Activated CD4-positive, alpha-beta T cell treated with anti-CD3 and anti-CD28 coated beads, Interleukin-2, amount 50 U/mL, for 1 hour (primary cell): ENCODE data around the gene EDIL3.

Source experiments
- DNase-seq: peaks from one replicate; pipeline ENCODE4 v3.0.0-alpha.2; 2020

Gene EDIL3

DNA sequence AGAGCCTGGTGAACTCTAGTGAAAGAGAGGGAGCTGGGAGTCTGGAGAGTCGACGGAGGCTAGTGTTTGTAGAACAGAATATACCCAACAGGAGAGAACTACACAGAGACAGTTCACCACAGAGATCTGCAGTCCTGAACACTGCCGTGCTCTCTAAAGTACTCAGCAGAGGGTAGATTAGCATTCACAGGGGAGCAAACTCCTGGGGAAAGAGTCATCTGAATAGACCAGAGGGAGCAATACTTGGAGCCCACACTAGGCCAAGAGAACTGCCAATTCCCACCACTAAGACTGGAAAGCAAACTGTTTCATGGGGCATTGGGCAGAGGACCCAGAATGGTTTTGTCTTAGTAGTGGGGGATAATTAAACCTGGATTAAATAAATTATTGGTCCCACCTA is 235.6 kb downstream of the EDIL3 start:
- DNase-seq: no peak

DNA sequence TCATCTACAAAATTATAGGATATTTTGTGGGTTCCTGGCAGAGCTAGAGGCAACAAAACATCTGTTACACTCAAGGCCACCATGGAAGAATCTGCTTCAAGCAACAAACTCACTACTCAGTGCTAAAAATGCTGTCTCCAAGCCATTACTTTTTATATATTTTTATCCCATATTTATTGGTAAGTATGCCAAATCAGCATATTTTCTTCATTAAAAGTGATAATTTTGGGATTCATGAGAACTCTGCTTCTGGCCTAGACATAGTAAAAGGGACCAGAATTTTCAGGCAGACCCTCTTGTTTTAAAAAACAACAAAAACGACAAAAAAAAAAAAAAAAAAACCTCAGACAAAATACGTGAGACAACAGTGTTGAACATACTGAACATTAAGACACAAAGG is 236.0 kb downstream of the EDIL3 start:
- no peak for DNase-seq

DNA sequence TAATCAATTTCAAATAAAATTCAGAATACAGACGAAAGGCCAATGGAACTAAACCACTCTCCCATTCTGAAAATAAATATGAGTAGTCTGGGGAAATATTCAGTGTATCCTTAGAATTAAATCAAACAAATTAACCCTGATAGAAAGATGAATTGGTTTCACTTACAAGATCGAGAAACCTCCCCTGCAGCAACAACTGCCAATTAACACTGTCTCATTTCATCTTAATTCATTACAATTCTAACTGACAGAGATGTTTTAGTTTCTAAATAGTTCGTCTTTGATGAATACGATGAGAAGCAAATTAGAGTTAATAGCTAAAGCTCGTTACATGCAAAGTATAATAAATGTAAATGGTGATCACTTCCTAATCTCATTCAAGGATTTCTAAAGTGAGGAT is 247.1 kb downstream of the EDIL3 start:
- no peak for DNase-seq

DNA sequence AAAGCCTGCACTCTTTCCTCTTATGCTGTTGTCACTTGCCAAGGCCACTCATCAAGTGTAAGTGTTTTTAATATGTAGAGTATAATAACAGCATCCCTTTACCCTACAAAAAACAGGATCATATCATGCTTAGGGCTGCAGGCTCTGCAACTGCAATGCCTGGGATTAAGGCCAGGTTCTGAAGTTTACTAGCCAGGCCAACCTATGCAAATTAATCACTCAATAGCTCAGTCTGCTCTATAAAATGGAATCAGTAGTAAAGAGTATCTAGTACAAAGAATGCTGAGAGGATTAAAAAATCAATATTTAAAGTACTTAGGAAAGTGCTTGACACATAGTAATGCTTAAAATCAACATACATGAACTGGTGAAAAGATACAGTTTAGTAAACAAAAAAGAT is 253.3 kb downstream of the EDIL3 start:
- no peak for DNase-seq

DNA sequence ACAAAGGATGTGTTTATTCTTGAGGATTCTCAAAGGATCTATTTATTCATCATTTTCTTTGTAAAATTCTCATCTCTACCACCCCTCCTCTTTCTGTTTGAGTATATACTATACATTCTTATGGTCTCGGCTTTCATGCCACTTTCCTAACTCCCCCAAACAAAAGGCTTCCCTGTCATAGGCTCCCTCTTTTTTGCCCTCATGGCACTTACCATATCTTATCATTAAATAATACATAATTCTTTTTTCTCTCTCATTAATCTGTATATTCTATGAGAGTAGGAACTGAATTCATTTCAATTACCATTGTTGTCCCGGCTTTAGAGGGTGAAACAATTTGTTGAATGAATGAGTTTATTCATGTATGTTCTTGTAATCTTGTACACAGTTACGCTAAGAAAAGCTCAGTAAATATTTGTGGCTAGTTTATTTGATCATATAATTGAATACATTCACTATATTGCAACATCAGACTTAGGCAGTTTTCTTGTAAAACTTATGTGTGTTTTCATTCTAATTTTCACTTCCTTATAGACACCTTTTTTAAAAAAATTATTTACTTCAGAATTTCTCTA is 254.6 kb downstream of the EDIL3 start:
- DNase-seq: no peak

DNA sequence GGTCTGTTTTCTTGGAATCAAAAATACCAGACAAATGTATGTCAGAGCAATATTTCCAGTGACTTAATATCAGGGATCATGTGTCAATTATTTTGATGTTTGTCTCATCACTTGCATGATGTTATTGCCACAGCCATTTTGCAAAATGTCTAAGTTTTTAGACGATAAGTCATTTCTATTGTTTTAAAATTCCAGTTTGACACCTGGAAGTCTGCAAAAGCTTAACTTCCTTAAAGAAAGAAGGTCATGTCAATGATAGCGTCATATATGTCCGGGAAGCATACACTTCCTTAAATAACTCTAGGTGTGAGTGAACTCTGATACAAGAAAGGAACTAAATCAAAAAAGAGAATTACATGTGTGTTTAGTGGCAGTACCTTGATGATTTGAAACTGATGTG is 259.5 kb downstream of the EDIL3 start:
- no peak for DNase-seq

DNA sequence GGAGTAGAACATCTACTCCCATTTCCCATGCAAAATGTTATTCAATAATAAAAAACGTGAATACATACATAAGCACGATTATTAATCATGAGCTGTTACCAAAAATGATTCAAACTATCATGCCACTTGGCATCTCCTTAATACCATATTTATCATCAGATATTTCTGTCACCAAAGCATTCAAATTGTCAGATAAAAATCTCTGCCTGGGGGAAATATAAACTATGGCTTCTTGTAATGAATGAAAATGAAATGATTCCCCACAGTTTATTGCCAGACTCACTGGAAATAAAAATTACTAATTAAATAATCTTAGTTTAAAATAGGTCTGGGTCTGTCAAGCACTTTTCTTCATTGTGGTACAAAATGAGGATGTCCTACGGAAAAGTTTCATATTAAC is 265.4 kb downstream of the EDIL3 start:
- no peak for DNase-seq

DNA sequence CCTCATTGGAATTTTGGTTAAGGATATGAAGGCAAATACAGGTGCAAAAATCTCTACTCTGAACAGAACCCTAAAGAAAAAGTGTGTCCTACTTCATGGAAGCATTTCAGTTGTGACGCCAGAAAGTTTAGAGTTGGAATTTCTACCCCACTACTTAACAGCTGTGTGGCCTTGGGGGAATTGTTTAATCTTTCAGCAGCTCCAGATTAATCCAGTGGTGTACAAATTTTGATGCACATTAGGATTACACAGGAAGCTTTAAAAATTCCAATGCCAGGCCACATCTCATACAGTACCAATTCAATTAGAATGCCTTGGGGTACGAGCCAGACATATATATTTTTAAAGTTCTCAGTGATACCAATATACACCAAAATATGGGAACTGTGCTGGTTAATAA is 266.1 kb downstream of the EDIL3 start:
- DNase-seq: no peak

DNA sequence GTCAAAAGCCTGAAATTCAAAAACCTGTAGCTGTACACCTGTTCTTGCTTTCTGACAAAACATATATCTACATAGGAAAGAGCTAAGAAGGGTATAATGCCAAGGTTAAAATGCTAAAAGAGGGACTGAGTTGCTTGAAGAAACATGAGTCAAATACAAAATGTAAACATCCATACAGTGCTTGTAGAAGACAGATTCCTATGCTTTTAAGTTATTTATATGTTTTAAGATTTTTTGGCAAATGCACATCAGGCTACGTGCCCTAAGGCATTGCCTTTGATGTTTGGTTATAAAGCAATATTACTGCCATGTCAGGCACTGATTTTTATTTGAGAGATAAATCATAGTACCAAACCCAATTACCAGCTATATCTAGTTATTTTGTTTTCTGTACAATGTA is 269.0 kb downstream of the EDIL3 start:
- no peak for DNase-seq

DNA sequence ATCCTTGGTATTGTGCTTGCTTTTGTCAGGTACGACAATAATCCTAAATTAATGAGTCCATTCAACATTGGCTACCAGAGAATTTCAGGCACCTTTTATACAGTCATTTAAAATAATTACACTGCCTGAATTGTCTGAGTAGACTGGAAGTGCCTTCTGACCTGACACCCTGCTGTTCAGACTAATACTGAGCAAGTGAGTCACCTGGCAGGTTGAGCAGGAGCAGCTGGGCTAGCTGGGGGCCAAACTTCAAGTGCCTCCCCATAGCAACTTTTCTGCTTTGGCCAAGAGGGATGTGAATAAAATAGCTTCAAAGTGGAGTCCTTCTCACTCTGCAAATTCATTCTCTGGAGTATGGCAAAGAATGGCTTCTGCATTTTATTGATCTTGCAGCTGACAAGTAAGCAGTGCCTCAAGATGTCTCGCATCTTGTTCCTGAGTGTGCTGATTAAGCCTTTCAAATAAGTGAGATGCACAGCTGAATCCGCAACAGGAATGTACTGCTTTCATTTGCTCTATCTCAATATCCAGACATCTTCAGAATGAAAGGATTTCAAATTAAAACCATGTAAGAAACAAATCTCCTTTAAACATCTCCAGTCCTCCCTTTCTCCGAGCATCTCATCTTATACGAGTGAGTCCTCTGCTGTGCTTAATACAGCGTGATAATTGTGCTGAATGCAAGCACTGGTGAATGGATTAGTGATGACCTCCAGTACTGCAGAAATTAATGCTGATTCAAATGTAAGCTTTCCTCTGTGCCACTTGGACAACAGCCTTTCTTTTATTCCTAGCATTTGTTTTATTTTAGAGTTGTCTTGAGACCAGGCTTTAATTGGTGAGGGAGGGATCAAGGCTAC is 271.2 kb downstream of the EDIL3 start:
- DNase-seq: no peak

DNA sequence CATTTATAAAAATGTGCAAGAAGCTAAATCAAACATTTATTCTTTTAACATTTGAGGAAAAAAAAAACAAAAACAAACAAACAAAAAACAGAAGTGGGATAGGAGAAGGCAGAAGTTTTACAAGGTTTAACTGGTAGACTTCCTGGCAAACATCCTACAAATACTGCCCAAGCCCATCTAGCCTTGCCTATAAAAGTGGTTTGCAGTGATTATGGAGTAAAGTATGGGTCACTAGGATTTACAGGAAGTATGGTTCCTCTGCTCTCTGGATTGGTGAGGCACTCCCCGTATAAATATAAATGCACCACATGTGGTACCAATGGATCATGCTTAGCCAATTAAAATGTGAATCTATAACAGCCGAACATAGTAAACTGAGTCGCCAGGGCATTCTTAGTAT is 291.9 kb downstream of the EDIL3 start:
- DNase-seq: no peak

DNA sequence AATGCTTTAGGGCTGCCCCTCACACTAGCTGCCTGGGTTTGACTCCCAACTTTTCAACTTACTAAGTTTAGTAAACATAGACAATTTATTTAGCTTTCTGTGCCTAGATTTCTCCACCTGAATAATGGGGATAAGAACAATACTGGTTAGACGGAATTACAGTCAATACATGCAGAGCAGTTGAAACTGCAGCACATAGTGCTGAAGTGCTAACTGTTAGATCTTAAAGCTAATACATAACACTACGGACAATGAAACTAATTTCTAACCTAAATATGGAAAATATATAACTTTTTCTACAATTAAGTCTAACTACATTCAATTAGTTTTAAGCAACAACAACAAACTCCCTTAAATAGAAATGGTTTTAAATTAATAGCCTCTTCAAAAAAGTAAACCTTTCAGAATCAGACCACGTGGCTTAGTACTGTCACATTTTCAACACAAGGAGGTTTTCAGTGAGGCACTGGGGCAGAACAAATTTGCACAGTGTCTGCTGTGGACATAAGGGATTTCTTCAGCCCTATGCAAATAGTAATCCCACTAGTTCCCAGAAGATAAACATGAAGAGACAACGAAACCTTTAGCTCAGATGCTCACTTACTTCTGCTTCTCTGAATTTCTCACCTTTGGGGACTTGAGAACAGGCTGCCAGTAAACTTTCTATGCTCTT is 293.4 kb downstream of the EDIL3 start:
- no peak for DNase-seq

DNA sequence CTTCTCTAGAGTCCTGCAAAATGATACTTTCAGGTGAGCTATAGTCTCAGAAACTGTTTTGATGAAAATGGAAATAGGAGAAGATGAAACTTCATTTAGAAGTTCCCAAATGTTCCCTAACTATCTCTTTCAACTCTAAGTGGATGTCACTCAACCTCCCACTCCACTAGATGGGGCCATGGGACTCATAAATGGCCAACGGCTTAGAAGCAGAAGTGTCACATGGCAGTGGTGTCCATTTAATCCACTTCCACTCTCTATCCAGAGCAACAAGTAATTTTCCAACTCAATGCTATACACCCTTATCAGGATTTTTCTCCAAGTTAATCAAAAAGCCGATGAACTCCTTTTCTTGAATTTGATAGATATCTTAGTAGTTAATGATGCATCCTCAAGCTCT is 295.7 kb downstream of the EDIL3 start:
- no peak for DNase-seq

DNA sequence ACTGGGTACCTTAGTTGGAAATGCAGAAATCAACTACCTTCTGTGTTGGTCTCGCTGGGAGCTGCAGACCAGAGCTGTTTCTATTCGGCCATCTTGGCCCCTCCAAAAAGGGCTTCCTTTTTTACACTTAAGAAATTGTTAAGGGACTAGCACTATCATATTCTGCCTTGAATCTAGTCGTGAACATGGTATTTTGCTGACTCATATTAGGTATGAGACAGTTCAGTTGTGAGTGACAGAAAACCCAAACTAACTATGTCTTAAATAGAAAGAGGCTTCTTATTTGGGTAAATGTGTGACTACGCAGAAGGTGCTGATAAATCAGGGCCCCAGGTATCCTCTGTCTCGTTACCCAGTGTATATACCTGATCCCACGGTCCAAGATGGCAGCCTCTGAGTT is 298.2 kb downstream of the EDIL3 start:
- no peak for DNase-seq

DNA sequence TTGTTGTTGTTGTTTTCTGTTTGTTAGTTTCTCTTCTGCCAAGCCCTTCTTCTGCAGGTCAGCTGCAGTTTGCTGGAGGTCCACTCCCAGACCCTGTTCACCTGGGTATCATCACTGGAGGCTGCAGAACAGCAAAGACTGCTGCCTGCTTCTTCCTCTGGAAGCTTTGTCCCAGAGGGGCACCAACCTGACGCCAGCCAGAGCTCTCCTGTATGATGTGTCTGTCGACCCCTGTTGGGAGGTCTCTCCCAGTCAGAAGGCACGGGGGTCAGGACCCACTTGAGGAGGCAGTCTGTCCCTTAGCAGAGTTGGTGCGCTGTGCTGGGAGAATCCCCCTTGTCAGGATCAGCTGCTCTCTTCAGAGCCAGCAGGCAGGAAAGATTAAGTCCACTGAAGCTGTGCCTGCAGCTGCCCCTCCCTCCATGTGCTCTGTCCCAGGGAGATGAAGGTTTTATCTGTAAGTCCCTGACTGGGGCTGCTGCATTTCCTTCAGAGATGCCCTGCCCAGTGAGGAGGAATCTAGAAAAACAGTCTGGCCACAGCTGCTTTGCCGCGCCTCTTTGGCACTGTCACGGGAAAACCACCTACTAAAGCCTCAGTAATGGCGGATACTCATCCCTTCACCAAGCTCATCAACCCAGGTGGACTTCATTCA is 299.2 kb downstream of the EDIL3 start:
- no peak for DNase-seq

DNA sequence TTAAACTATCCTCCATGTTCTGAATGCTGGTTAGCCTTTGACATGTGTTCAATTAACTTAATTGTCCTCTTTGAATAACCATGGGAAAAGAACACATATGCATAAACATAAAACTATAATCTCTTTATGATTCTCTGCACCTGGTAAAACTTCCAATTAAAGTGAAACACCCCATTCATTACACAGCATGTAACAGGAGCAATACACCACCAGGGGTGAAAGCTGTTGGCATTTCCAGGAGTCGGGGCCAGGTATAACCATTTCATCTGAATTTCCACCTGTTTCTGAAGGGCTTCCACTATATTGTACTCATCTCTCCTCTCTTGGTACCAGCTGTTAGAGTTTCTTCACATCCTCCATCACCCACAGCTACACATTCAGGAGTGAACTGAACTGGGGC is 303.8 kb downstream of the EDIL3 start:
- DNase-seq: no peak

DNA sequence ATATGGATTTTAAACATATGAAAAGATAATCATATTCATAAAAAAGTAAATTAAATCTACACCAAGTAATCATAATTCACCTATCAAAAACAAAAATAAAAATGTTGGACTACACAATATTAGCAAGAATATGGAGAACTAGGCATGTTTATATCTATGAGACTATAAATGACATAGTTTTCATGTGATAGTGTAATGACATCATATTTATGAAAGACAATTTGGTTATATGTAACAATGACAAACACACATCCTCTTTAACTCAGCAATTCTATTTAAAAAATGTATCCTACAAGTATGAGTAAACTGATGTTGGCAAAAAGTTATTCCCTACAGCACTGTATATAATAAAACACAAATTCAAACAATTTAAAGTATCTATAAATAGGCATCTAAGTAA is 312.3 kb downstream of the EDIL3 start:
- no peak for DNase-seq

DNA sequence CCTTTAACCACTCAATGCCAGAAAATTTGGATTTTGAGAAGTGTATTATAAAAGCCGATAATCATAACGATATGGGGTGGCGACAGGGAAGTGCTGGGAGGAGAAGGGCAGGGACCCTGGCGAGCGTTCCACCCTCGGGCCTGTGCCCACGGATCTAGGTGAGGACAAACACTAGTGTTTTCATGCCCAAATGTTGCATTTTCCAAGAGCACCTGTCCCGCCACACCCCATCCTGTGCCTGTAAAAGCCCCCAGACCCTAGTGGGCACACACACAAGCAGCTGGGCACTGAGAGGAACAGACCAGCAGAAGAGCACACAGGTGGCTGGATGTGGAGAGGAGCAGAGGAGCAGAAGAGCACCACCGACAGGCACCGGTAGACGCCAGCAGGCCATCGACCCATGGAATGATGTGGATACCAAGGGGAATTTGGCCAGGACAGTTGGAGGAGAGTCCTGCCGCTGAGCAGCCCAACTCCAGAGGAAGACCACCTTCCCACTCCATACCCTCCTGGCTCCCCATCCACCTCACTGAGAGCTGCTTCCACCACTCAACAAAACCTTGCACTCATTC is 315.0 kb downstream of the EDIL3 start:
- no peak for DNase-seq

DNA sequence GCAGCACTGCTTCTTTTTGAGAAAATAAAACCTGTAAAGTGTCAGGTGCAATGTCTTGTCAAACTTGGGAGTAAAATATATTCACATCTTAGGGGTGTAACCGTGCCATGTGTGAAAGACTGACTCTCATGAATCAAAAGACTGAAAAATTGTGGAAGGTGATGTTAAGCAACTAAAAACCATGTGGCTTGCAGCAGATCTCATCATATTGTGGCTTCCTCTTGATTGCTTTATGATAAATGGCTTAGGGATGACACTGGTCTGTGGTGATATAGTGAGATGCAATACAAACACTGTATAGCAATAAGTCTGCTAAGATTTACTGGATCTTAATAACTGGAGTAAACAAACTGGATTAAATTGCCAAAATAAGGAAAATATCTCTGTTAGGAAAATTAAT is 321.6 kb downstream of the EDIL3 start:
- no peak for DNase-seq

DNA sequence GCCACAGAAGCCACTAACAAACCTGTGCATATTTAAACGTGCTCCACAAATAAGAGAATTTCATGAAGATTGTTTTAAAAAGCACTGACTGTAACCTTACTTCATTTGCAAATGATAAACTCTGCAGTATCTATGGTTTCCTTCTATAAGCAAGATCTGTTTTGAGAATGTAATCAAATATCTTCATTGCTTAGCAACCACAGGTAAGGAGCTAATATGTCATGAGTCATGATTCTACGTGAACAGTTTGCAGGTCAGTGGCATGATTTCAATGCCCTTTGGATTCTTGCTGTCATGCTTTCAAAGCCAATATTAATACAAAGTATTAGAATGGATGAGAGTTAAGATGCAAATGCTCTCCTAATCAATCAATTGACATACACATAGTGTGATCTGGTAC is 325.0 kb downstream of the EDIL3 start:
- DNase-seq: no peak

DNA sequence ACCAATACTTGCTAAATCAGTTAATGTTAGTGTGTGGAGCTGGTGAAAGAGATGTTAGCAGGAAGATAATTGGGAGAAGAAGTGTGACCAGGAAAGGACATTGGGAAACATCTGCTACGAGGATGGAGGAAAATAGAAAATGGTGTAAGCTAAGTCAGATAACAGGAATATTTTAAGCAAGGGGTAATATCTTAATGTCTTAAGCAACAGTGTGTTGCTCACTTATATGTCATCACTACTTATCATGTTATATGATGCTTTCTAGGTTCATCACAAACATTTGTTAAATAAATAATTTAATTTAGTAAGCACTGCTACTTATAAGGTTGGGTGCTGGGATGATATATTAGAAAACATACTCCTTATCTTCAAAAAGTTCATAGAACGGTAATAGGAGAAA is 326.1 kb downstream of the EDIL3 start:
- no peak for DNase-seq

DNA sequence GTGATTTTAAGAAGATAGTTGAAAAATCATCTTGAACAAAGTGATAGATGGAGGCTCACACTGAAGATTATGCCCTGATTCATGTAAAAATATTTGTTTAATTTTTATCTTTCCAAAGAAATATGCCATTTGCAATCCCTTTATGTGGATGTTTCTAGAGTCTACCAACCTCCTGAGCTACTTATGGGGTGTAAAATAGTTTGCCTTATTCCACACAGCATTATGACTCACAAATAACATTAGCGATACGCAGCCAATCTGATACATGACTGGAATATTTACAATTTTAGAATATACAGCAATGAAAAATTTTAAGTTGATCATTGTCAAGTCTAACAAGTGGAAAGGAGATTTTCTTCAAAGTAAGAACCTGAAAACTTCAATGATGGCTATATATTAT is 327.5 kb downstream of the EDIL3 start:
- no peak for DNase-seq

DNA sequence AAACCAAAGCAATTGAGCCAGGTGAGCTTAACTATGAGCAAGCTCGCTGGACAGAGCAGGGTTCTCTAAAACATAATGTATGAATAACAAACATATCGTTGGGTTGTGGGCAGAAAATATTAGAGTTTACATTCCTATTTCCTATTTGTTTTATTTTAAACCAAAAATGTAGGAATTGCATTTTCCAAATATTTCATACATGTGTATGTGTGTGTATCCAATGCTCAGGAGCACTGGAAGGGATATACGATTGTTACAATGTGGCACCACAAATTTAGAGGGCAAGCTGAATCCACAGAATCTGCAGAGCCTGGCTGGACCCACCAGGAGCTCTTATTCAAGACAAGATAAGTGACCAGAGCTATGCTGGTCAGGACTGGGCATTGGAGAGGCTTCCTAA is 338.7 kb downstream of the EDIL3 start:
- no peak for DNase-seq

DNA sequence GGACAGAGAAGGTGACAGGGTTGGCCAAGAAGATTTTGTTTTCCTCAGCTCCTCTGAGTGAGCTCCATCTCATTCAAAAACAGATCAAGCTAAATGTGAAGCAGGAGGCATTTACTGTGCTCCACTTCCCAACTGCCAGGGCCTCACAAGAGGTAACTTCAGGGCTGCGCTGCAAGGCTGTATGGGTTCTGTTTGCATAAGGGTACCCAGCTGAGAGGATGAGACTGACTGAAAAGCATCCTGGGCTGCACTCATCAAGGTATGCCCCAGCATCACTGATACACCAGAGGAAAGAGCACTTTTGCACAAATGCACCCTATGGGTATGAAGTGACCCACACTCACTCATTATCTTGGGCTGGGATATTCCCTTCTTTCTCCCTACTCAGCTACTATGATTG is 347.8 kb downstream of the EDIL3 start:
- no peak for DNase-seq
